Measurements from ENCODE around the gene FMN2. TPM values are rescaled to one million over a fixed set of nuclear protein-coding genes. Genes with fewer than 3 reads are reported as not detected.
A peak's percentile ranks its signal among the peaks of the same experiment; 100 is the strongest.

Gene FMN2
- total and polyA plus RNA-seq, 4 donors = 0.14 to 2.7 (median 1.2) TPM

DNA sequence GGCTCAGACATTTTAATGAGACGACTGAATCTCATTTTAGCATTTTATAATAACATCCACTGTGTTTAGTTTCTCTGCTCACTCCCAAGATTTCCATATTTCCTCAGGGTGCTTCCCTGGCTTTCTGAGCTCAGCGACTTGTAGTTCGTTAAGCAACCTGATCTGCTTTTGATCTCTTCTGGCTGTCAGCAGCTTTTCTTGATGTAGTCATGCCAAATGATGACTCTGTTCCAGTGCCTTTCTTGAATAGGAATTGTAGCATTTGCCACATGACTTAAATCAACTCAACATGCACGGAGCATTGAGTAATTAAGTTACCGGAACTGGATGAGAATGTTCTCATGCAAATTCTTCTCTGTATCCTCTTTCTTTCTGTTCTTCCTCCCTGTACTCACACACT, 246.1 kb downstream of the FMN2 start:
- Histone ChIP-seq H3K4me1 (ENCODE audit: control insufficient read depth in 5 of 5, insufficient read depth in 5 of 5, low read length in 5 of 5) (peaks cover 0 to 5% (median 0%) of the 10 kb centered on the region in 5 donors), H3K4me3 (no peak overlapping the region), H3K27me3 (ENCODE audit: control insufficient read depth in 3 of 3, insufficient read depth in 3 of 3, low read length in 2 of 3) (no peaks in the 10 kb centered on the region), H3K27ac (ENCODE audit: low read depth in 1 of 2, low read length in 1 of 2) (no peak overlapping the region), H3K36me3 (ENCODE audit: control insufficient read depth in 4 of 4, insufficient read depth in 4 of 4, low read length in 4 of 4) (no peaks in the 10 kb centered on the region), H3K9ac (ENCODE audit: insufficient read depth in 1 of 2, low read length in 2 of 2) (no peak overlapping the region), H3K9me3 (ENCODE audit: control insufficient read depth in 4 of 4, insufficient read depth in 3 of 4, low read length in 3 of 4) (no peaks in the 10 kb centered on the region)
- DNase-seq = peak in 1 of 3 donors; percentile 22
- 57 to 80% methylated on average over 5 of the region's 5 CpGs for WGBS, 2 donors
- no peak for ATAC-seq (ENCODE audit: insufficient read depth, low FRiP score)
- TF ChIP-seq, protein P1, sequence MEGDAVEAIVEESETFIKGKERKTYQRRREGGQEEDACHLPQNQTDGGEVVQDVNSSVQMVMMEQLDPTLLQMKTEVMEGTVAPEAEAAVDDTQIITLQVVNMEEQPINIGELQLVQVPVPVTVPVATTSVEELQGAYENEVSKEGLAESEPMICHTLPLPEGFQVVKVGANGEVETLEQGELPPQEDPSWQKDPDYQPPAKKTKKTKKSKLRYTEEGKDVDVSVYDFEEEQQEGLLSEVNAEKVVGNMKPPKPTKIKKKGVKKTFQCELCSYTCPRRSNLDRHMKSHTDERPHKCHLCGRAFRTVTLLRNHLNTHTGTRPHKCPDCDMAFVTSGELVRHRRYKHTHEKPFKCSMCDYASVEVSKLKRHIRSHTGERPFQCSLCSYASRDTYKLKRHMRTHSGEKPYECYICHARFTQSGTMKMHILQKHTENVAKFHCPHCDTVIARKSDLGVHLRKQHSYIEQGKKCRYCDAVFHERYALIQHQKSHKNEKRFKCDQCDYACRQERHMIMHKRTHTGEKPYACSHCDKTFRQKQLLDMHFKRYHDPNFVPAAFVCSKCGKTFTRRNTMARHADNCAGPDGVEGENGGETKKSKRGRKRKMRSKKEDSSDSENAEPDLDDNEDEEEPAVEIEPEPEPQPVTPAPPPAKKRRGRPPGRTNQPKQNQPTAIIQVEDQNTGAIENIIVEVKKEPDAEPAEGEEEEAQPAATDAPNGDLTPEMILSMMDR (IDR thresholded peaks at IDR 0.05; ENCODE audit: control extremely low read depth, extremely low read depth) = no peak

DNA sequence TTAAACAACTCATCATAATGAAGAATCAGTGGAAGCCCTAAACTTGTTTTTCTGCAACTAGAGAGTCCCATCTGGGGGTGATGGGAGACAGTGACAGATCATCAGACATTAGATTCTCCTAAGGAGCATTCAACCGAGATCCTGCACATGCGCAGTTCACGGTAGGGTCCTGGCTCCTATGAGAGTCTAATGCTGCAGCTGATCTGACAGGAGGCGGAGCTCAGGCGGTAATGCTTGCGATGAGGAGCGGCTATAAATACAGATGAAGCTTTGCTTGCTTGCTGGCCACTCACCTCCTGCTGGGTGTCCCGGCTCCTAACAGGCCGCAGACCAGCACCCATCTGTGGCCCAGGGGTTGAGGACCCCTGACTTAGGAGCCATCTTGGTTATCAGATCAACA, 247.2 kb downstream of the FMN2 start:
- H3K27me3 ChIP-seq (ENCODE audit: control insufficient read depth in 3 of 3, insufficient read depth in 3 of 3, low read length in 2 of 3) = no peaks in the 10 kb centered on the region
- TF ChIP-seq, protein P1 (IDR thresholded peaks at IDR 0.05; ENCODE audit: control extremely low read depth, extremely low read depth) = no peak
- DNase-seq = no peak
- no peak overlapping the region for H3K27ac ChIP-seq (ENCODE audit: low read depth in 1 of 2, low read length in 1 of 2)
- no peaks in the 10 kb centered on the region for H3K9me3 ChIP-seq (ENCODE audit: control insufficient read depth in 4 of 4, insufficient read depth in 3 of 4, low read length in 3 of 4)
- no peak overlapping the region for H3K4me3 ChIP-seq
- no peaks in the 10 kb centered on the region for H3K36me3 ChIP-seq (ENCODE audit: control insufficient read depth in 4 of 4, insufficient read depth in 4 of 4, low read length in 4 of 4)
- ATAC-seq (ENCODE audit: insufficient read depth, low FRiP score) = no peak
- peaks cover 0 to 9% (median 0%) of the 10 kb centered on the region in 5 donors for H3K4me1 ChIP-seq (ENCODE audit: control insufficient read depth in 5 of 5, insufficient read depth in 5 of 5, low read length in 5 of 5)
- WGBS, 2 donors = 91 to 94% methylated on average over 9 of the region's 9 CpGs
- H3K9ac ChIP-seq (ENCODE audit: insufficient read depth in 1 of 2, low read length in 2 of 2) = no peak overlapping the region

DNA sequence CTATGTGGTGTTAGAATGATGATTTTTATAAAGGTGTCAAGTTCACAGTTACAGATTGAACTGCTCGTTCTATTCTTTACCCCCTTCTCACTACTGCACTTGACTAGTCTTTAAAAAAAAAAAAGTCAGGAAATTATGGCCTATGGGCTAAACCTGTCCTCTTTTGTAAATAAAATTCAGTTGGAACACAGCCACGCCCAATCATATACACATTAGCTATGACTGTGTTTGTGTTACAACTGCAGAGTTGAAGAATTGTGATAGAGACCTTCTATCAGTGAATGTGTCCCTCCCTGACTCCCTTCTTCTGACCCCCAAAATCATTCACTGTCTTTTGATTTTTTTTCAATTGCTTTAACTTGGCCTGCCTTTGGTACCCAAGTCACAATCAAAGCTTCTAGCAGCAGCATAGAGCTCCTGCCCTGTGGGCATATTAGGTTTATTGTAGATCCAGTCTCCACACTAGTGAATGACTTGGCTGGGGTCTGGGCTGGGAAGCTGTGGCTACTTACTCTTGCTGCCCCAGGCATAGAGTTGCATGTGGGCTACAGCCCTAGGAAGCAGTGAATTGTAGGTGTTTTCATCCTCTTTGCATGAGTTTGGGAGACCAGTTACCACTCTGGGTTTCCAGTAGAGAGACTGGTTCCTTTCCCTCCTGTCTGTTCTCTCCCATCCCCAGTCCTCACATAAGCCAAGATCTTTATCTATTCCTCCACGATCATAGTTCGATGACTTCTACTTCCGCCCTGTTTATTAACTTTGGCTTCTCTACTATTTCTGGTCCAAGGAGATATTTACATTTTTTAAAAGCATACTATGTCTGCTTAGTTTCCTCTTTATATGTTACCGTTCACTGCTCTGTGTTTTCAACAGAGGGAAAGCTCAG, 249.9 kb downstream of the FMN2 start:
- peaks cover 0 to 11% (median 0%) of the 10 kb centered on the region in 5 donors for H3K4me1 ChIP-seq (ENCODE audit: control insufficient read depth in 5 of 5, insufficient read depth in 5 of 5, low read length in 5 of 5)
- H3K9me3 ChIP-seq (ENCODE audit: control insufficient read depth in 4 of 4, insufficient read depth in 3 of 4, low read length in 3 of 4) = no peaks in the 10 kb centered on the region
- H3K9ac ChIP-seq (ENCODE audit: insufficient read depth in 1 of 2, low read length in 2 of 2) = no peak overlapping the region
- ATAC-seq (ENCODE audit: insufficient read depth, low FRiP score) (no peak), DNase-seq (no peak)
- H3K36me3 ChIP-seq (ENCODE audit: control insufficient read depth in 4 of 4, insufficient read depth in 4 of 4, low read length in 4 of 4) = no peaks in the 10 kb centered on the region
- H3K27me3 ChIP-seq (ENCODE audit: control insufficient read depth in 3 of 3, insufficient read depth in 3 of 3, low read length in 2 of 3) = no peaks in the 10 kb centered on the region
- 67 to 70% methylated on average over 6 of the region's 6 CpGs for WGBS, 2 donors
- H3K4me3 ChIP-seq = no peak overlapping the region
- TF ChIP-seq, protein P1 (IDR thresholded peaks at IDR 0.05; ENCODE audit: control extremely low read depth, extremely low read depth) = no peak
- no peak overlapping the region for H3K27ac ChIP-seq (ENCODE audit: low read depth in 1 of 2, low read length in 1 of 2)
